RCC 7860 (cell line): ENCODE measurements around the gene TNFRSF19.

Source experiments
- DNase-seq: peaks from one replicate; pipeline ENCODE4 v3.0.0-alpha.2; 2015; ENCODE audit warnings: low spot score
- FAIRE-seq: peaks from 2 replicates; lab custom pipeline; 2012; peaks lifted over from hg19 to GRCh38; lab: Jason Lieb, UNC

TNFRSF19 gene

DNA sequence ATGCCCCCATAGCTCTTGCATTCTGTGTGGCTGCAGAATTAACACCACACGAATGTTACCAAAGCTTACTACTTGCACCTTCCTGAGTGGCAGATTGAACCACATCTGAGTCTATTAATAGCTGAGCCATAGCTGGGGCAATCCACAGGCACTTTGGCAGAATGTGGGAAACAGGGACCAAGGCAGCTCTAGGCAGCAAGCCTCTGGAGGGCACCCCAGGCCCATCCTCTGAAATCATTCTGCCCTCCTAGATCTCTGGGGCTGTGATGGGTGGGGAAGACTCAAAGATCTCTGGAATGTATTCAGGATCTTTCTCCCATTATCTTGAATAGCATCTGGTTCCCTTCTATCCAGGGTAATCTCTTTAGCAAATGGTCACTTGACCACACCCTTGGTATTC, 139.3 kb downstream of the TNFRSF19 start:
- DNase-seq, result no peak

DNA sequence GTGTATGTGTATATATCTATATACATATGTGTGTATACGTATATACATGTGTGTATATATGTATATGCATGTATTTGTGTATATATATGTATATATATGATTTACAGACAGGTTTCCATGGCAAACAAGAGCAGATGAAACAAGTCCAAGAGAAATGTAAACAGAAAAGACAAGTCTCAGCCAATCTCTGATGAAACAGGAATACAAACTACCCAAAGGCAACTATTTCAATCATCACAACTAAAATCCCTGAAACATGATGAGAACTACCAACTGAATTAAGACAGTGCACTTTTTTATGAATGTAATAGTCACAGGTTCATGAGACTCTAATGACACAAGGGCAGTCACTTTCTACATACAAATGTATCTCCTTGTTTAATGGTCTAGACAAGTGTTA, 140.2 kb downstream of the TNFRSF19 start:
- DNase-seq, result no peak
- FAIRE-seq, result no peak

More for the DNA sequence above, 139.3 kb downstream of the TNFRSF19 start:
- no peak for FAIRE-seq

DNA sequence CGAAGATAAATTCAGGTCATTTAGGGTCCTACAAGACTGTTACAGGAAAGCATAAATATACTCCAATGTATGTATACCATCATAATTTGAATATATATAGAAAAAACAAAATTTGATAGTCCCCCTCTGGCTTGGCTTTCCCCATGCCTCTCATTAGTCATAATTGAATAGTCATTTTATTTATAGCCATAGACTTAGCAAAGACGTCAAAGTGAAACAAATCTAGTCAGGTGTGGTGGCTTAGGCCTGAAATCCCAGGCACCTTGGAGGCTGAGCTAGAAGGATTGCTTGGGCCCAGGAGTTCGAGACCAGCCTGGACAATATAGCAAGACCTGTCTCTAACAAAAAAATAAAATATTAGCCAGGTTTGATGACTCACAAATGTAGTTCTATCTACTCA, 141.1 kb downstream of the TNFRSF19 start:
- DNase-seq (no peak), FAIRE-seq (no peak)

DNA sequence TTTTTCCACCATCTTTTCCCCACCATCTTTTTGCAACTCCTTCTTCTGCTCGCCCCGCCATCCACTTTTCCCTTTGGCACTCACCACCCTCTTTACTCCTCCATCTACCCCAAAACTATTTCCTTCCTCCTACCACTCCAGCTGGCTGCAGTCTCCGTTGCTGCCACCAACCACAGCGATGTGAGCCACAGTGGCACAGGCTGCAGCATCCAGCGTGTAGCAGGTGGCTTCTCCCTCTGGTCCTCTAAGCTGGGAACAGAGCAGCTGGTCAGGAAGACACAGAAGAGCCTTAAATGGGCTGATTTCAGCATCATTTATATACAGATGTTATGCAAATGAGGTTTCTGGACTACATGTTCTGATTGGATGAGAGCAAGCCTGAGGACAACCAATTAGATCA, 144.5 kb downstream of the TNFRSF19 start:
- FAIRE-seq, result no peak

GRCh38 chr13:23715092-23715761, 145.0 kb downstream of the TNFRSF19 start:
- FAIRE-seq, result no peak
- no peak for DNase-seq

More for the DNA sequence above, 144.5 kb downstream of the TNFRSF19 start:
- no peak for DNase-seq

DNA sequence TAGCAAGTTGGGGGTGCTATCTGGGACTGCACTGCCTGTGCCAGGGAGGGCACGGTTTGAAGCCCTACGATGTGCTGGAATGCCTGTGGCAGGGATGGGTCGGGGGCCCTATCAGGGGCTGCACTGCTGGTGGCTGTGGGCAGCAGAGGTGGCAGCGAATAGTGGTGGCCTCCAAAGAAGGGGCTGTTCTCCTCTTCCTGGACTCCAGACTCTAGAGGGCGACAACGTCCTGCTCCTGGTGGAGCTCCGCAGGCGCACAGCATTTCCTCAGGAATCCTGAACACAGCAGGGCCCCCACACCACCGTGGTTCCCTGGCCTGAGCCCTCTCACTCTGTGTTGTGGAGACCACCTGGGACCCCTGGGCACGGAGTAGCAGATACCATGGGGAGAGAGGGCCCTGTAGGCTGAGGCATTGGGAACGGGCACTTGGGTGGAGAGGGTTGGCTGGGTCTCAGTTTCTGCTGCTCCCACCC, 145.6 kb downstream of the TNFRSF19 start:
- no peak for DNase-seq
- no peak for FAIRE-seq

DNA sequence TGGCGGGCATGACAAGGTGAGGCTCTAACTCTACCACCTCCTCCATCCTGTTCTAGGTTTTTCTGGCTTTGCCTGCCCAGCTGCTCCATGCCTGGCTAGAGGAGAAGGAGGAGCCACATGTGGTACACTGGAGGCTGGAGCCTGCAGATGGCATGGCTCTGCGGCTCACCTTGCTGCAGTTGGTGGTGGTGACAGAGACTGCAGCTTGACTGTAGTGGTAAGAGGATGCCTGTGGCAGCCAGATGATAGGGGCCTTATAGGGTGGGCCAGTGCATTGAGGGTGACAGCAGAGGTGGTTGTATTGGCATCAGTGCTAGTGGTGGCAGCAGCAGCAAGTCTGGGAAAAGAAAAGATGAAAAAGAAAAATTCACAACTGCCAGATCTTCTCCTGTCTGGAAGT, 146.2 kb downstream of the TNFRSF19 start:
- DNase-seq (no peak), FAIRE-seq (no peak)

GRCh38 chr13:23718996-23719395, 148.8 kb downstream of the TNFRSF19 start:
- no peak for DNase-seq
- FAIRE-seq, result no peak

GRCh38 chr13:23722726-23723453, 152.7 kb downstream of the TNFRSF19 start:
- FAIRE-seq (no peak), DNase-seq (no peak)

- no peak for FAIRE-seq
- DNase-seq, result no peak
Observed at GRCh38 chr13:23723471-23723870, 153.3 kb downstream of the TNFRSF19 start.

DNA sequence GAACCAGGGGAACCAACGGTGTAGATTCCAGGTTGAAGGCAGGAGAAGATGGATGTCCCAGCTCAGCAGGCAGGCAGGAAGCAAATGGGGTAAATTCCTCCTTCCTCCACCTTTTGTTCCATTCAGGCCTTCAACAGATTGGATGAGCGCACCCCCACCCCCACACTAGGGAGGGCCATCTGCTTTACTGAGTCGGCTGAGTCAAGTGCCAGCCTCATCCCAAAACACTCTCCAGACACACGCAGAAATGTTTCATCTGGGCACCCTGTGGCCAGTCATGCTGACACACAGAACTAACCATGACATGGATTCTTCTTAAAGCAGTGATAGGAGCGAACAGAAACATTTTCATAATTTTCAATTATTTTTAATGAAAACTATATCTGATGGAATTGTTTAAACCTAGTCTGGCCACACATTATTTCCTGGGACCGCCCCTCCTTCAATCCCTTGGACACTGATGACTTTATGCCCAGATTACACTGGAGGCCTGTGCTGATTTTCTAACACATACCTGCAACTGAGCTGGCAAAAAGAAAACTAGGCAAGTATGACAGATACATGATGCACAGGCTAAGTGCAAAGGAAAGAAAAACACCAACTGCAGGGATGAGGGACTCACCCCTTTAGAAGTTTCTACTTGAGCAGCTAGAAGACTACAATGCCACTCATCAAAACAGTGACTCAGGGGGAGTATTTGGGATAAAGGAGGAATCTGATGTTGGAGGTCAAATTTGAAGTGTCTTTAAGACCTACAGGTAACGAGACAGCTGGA, 154.2 kb downstream of the TNFRSF19 start:
- no peak for DNase-seq

More for the DNA sequence above, 154.2 kb downstream of the TNFRSF19 start:
- no peak for FAIRE-seq
